ENCODE measurements around the gene CDKAL1. TPM values are rescaled to one million over a fixed set of nuclear protein-coding genes. Genes with fewer than 3 reads are reported as not detected.
"Not testable (repeated sequence)": the region's sequence is repeated elsewhere in the genome, so short reads cannot be mapped to it uniquely, and the experiment has no call there.

The CDKAL1 gene
- polyA plus RNA-seq, 2 of the 4 experiments (the other 2 are of a cell fraction), result 4.7 to 8.3 TPM

- no peak for FAIRE-seq
- no peak for ATAC-seq
These were observed 108.2 kb downstream of the CDKAL1 start for GRCh38 chr6:20642441-20642840.

GRCh38 chr6:20644667-20645370 is 110.6 kb downstream of the CDKAL1 start:
- H3K4me2 ChIP-seq, result no peak overlapping the region

More at GRCh38 chr6:20642441-20642840, 108.2 kb downstream of the CDKAL1 start:
- TF ChIP-seq PHF8 (IDR thresholded peaks at IDR 0.05; ENCODE audit: borderline replicate concordance, low read depth) (no peak), HOXB13 (CRISPR knock-in tag; IDR thresholded peaks at IDR 0.05; ENCODE audit: low read depth) (no peak), FOSL2 (IDR thresholded peaks at IDR 0.05) (no peak), FOSL2 (CRISPR knock-in tag; IDR thresholded peaks at IDR 0.05) (no peak), HOXA7 (CRISPR knock-in tag; IDR thresholded peaks at IDR 0.05) (no peak), SREBF2 (IDR thresholded peaks at IDR 0.05) (no peak), E2F6 (IDR thresholded peaks at IDR 0.05; ENCODE audit: borderline replicate concordance, low read depth) (no peak), GATA3 (IDR thresholded peaks at IDR 0.05; ENCODE audit: borderline replicate concordance) (no peak), JUNB (IDR thresholded peaks at IDR 0.05) (no peak), CTCF (IDR thresholded peaks at IDR 0.05) (no peak), KDM5A (IDR thresholded peaks at IDR 0.05) (no peak), ATOH8 (CRISPR knock-in tag; IDR thresholded peaks at IDR 0.05; ENCODE audit: low read depth) (no peak), ESRRA (IDR thresholded peaks at IDR 0.05; ENCODE audit: borderline replicate concordance, low read length) (no peak), BCL3 (IDR thresholded peaks at IDR 0.05) (no peak), ZSCAN20 (CRISPR knock-in tag; IDR thresholded peaks at IDR 0.05) (no peak), RNF2 (IDR thresholded peaks at IDR 0.05; ENCODE audit: borderline replicate concordance, low read depth) (no peak)
- Histone ChIP-seq H3K4me2 (no peak overlapping the region), H3K9me3 (no peaks in the 10 kb centered on the region), H3K4me3 (no peak overlapping the region), H3K4me1 (no peaks in the 10 kb centered on the region), H3K27ac (no peak overlapping the region)
- no peak for DNase-seq (ENCODE audit: low read depth in 1 of 2, low spot score in 1 of 2)
- ChIA-PET POLR2A (no interaction called here), CTCF (no interaction called here)
- WGBS (ENCODE audit: missing lambda C conversion rate), result 89% methylated on average over 4 of the region's 4 CpGs

GRCh38 chr6:20645572-20645971 is 111.3 kb downstream of the CDKAL1 start:
- FAIRE-seq; ATAC-seq; H3K4me3 ChIP-seq; H3K4me1 ChIP-seq; POLR2A ChIA-PET; H3K27ac ChIP-seq; H3K9me3 ChIP-seq; H3K4me2 ChIP-seq; DNase-seq (ENCODE audit: low read depth in 1 of 2, low spot score in 1 of 2): not testable (repeated sequence)
- CTCF ChIA-PET, result interaction anchor here (0.8 kb wide), 1 partner anchor 1103 kb away, joined by 3 read pairs; no protein-coding TSS in a partner anchor
- WGBS (ENCODE audit: missing lambda C conversion rate), result 81% methylated on average over 6 of the region's 6 CpGs

More at GRCh38 chr6:20644667-20645370, 110.6 kb downstream of the CDKAL1 start:
- ATAC-seq (no peak), DNase-seq (ENCODE audit: low read depth in 1 of 2, low spot score in 1 of 2) (no peak), FAIRE-seq (no peak)
- ChIA-PET POLR2A (no interaction called here), CTCF (interaction anchor here (0.8 kb wide), 1 partner anchor 1104 kb away, joined by 3 read pairs; no protein-coding TSS in a partner anchor)
- peaks cover 8% of the 10 kb centered on the region; the same call in 2 of the 3 replicates for H3K4me1 ChIP-seq
- no peaks in the 10 kb centered on the region for H3K9me3 ChIP-seq
- H3K27ac ChIP-seq, result no peak overlapping the region
- TF ChIP-seq PHF8 (IDR thresholded peaks at IDR 0.05; ENCODE audit: borderline replicate concordance, low read depth) (no peak), SREBF2 (IDR thresholded peaks at IDR 0.05) (no peak), JUN (IDR thresholded peaks at IDR 0.05) (no peak), HDAC2 (IDR thresholded peaks at IDR 0.05) (no peak), USF2 (IDR thresholded peaks at IDR 0.05) (no peak), ZC3H11A (IDR thresholded peaks at IDR 0.05) (no peak), HOXA7 (CRISPR knock-in tag; IDR thresholded peaks at IDR 0.05) (no peak), KDM1A (IDR thresholded peaks at IDR 0.05; ENCODE audit: low read depth) (no peak), FOXS1 (CRISPR knock-in tag; IDR thresholded peaks at IDR 0.05) (no peak), CHD2 (IDR thresholded peaks at IDR 0.05; ENCODE audit: low read length, partially characterized antibody) (no peak), CBX8 (IDR thresholded peaks at IDR 0.05) (no peak), ELK1 (IDR thresholded peaks at IDR 0.05; ENCODE audit: low read depth, low read length) (no peak), RCOR1 (IDR thresholded peaks at IDR 0.05; ENCODE audit: low read depth, low read length) (no peak), BHLHE40 (IDR thresholded peaks at IDR 0.05; ENCODE audit: low read depth, low read length) (no peak), EP300 (IDR thresholded peaks at IDR 0.05) (no peak)
- H3K4me3 ChIP-seq, result no peak overlapping the region
- 86% methylated on average over 5 of the region's 5 CpGs for WGBS (ENCODE audit: missing lambda C conversion rate)
